Stimulated activated naive B cell treated with anti-CD40 and anti-IgM and Interleukin-4, amounts not matched to agents 10 μg/mL and 1 μg/mL and 100 μg/mL, for 72 hours (primary cell): Measurements from ENCODE around the gene NUMBL.

ENCODE experiments used
- ATAC-seq, 2 donors: fragments of 150-1000 bp; cut with Tn5 transposase; replicated peaks; 2 replicates each; pipeline ENCODE4 v1.10.0; 2021; ENCODE audit warnings: moderate library complexity in 1 of 2
- DNase-seq: peaks from one replicate; pipeline ENCODE4 v3.0.0; 2021
- H3K27ac Mint-ChIP-seq: one replicate; pipeline ENCODE4 v1.8.0; 2022; ENCODE audit warnings: mild to moderate bottlenecking, mixed read lengths
- H3K27me3 Mint-ChIP-seq, 2 donors: one replicate each; pipeline ENCODE4 v1.8.0; 2022; ENCODE audit warnings: mixed read lengths in 2 of 2
- H3K36me3 Mint-ChIP-seq, 2 donors: one replicate each; pipeline ENCODE4 v1.8.0; 2022; ENCODE audit warnings: mixed read lengths in 2 of 2, mild to moderate bottlenecking in 1 of 2
- H3K4me1 Mint-ChIP-seq, 2 donors: one replicate each; pipeline ENCODE4 v1.8.0; 2022; ENCODE audit warnings: mixed read lengths in 2 of 2, mild to moderate bottlenecking in 1 of 2
- H3K4me3 Mint-ChIP-seq, 2 donors: one replicate each; pipeline ENCODE4 v1.8.0; 2022; ENCODE audit warnings: mild to moderate bottlenecking in 2 of 2, mixed read lengths in 2 of 2, moderate library complexity in 1 of 2
- H3K9me3 Mint-ChIP-seq, 2 donors: one replicate each; pipeline ENCODE4 v1.8.0; 2022; ENCODE audit warnings: mixed read lengths in 2 of 2, mild to moderate bottlenecking in 1 of 2

Gene NUMBL

GRCh38 chr19:40705362-40705651 is 14.9 kb upstream of the NUMBL start:
- peaks cover 52 to 67% of the 10 kb centered on the region in 2 donors for H3K36me3 Mint-ChIP-seq
- no peak overlapping the region for H3K27ac Mint-ChIP-seq

GRCh38 chr19:40704491-40705361 is 14.3 kb upstream of the NUMBL start:
- H3K9me3 Mint-ChIP-seq, result no peaks in the 10 kb centered on the region
- no peaks in the 10 kb centered on the region for H3K4me1 Mint-ChIP-seq
- no peaks in the 10 kb centered on the region for H3K27me3 Mint-ChIP-seq
- H3K27ac Mint-ChIP-seq, result no peak overlapping the region
- ATAC-seq, result no peak
- DNase-seq, result no peak
- H3K4me3 Mint-ChIP-seq, result no peak overlapping the region
- peaks cover 50 to 61% of the 10 kb centered on the region in 2 donors for H3K36me3 Mint-ChIP-seq

More at GRCh38 chr19:40705362-40705651, 14.9 kb upstream of the NUMBL start:
- no peaks in the 10 kb centered on the region for H3K9me3 Mint-ChIP-seq
- H3K4me3 Mint-ChIP-seq, result no peak overlapping the region
- DNase-seq (no peak), ATAC-seq (no peak)
- no peaks in the 10 kb centered on the region for H3K4me1 Mint-ChIP-seq
- no peaks in the 10 kb centered on the region for H3K27me3 Mint-ChIP-seq

GRCh38 chr19:40703029-40703755 is 12.7 kb upstream of the NUMBL start:
- ATAC-seq (no peak), DNase-seq (no peak)
- Mint-ChIP-seq H3K27ac (no peak overlapping the region), H3K36me3 (peaks cover 48 to 59% of the 10 kb centered on the region in 2 donors), H3K27me3 (no peaks in the 10 kb centered on the region), H3K4me3 (no peak overlapping the region), H3K9me3 (no peaks in the 10 kb centered on the region), H3K4me1 (no peaks in the 10 kb centered on the region)

GRCh38 chr19:40702337-40703012 is 12.0 kb upstream of the NUMBL start:
- Mint-ChIP-seq H3K4me1 (no peaks in the 10 kb centered on the region), H3K27ac (no peak overlapping the region), H3K9me3 (no peaks in the 10 kb centered on the region), H3K36me3 (peaks cover 45 to 59% of the 10 kb centered on the region in 2 donors), H3K27me3 (no peaks in the 10 kb centered on the region), H3K4me3 (no peak overlapping the region)
- ATAC-seq, result no peak
- DNase-seq, result no peak

GRCh38 chr19:40701758-40702157 is 11.3 kb upstream of the NUMBL start:
- Mint-ChIP-seq H3K36me3 (peaks cover 42 to 63% of the 10 kb centered on the region in 2 donors), H3K27me3 (no peaks in the 10 kb centered on the region), H3K27ac (no peak overlapping the region), H3K4me3 (no peak overlapping the region), H3K4me1 (no peaks in the 10 kb centered on the region), H3K9me3 (no peaks in the 10 kb centered on the region)
- DNase-seq, result no peak
- ATAC-seq, result no peak

GRCh38 chr19:40700083-40700482 is 9.6 kb upstream of the NUMBL start:
- Mint-ChIP-seq H3K4me3 (no peak overlapping the region), H3K4me1 (no peaks in the 10 kb centered on the region), H3K36me3 (peaks cover 40 to 64% of the 10 kb centered on the region in 2 donors), H3K27ac (no peak overlapping the region), H3K9me3 (no peaks in the 10 kb centered on the region), H3K27me3 (no peaks in the 10 kb centered on the region)
- ATAC-seq (no peak), DNase-seq (no peak)

GRCh38 chr19:40697007-40697406 is 6.6 kb upstream of the NUMBL start:
- H3K36me3 Mint-ChIP-seq, result peaks cover 32 to 57% of the 10 kb centered on the region in 2 donors

GRCh38 chr19:40695881-40696280 is 5.4 kb upstream of the NUMBL start:
- H3K36me3 Mint-ChIP-seq, result peaks cover 24 to 52% of the 10 kb centered on the region in 2 donors
- no peaks in the 10 kb centered on the region for H3K9me3 Mint-ChIP-seq
- DNase-seq (no peak), ATAC-seq (no peak)
- no peak overlapping the region for H3K27ac Mint-ChIP-seq
- H3K4me1 Mint-ChIP-seq, result peaks cover 10 to 17% of the 10 kb centered on the region in 2 donors
- H3K27me3 Mint-ChIP-seq, result no peaks in the 10 kb centered on the region
- H3K4me3 Mint-ChIP-seq, result no peak overlapping the region

More at GRCh38 chr19:40697007-40697406, 6.6 kb upstream of the NUMBL start:
- Mint-ChIP-seq H3K9me3 (no peaks in the 10 kb centered on the region), H3K27me3 (no peaks in the 10 kb centered on the region), H3K27ac (peak overlapping the region; percentile 20), H3K4me1 (peaks cover 6 to 7% of the 10 kb centered on the region in 2 donors), H3K4me3 (no peak overlapping the region)
- no peak for ATAC-seq
- DNase-seq, result no peak

GRCh38 chr19:40693896-40694295 is 3.4 kb upstream of the NUMBL start:
- H3K9me3 Mint-ChIP-seq, result no peaks in the 10 kb centered on the region
- H3K36me3 Mint-ChIP-seq, result peaks cover 12 to 44% of the 10 kb centered on the region in 2 donors
- peak overlapping the region; percentile 65 for H3K27ac Mint-ChIP-seq
- no peaks in the 10 kb centered on the region for H3K27me3 Mint-ChIP-seq
- ATAC-seq (no peak), DNase-seq (no peak)
- no peak overlapping the region for H3K4me3 Mint-ChIP-seq
- H3K4me1 Mint-ChIP-seq, result peaks cover 12 to 17% of the 10 kb centered on the region in 2 donors

- Mint-ChIP-seq H3K9me3 (no peaks in the 10 kb centered on the region), H3K4me1 (peaks cover 12 to 17% of the 10 kb centered on the region in 2 donors), H3K4me3 (no peak overlapping the region), H3K27me3 (no peaks in the 10 kb centered on the region), H3K27ac (no peak overlapping the region), H3K36me3 (peaks cover 12 to 41% of the 10 kb centered on the region in 2 donors)
- ATAC-seq (no peak), DNase-seq (no peak)
Observed at GRCh38 chr19:40693150-40693788, 2.8 kb upstream of the NUMBL start.

GRCh38 chr19:40692212-40692551 is 1.7 kb upstream of the NUMBL start:
- no peak overlapping the region for H3K27ac Mint-ChIP-seq
- ATAC-seq (no peak), DNase-seq (no peak)
- H3K36me3 Mint-ChIP-seq, result peaks cover 12 to 38% of the 10 kb centered on the region in 2 donors
- H3K4me3 Mint-ChIP-seq, result no peak overlapping the region
- H3K4me1 Mint-ChIP-seq, result peaks cover 12 to 17% of the 10 kb centered on the region in 2 donors
- no peaks in the 10 kb centered on the region for H3K27me3 Mint-ChIP-seq
- no peaks in the 10 kb centered on the region for H3K9me3 Mint-ChIP-seq

GRCh38 chr19:40691421-40692211 is 1.2 kb upstream of the NUMBL start:
- Mint-ChIP-seq H3K4me3 (peak overlapping the region in 1 of 2 donors; percentile 37), H3K27me3 (no peaks in the 10 kb centered on the region), H3K4me1 (peaks cover 12 to 17% of the 10 kb centered on the region in 2 donors), H3K9me3 (no peaks in the 10 kb centered on the region), H3K27ac (peak overlapping the region; percentile 98), H3K36me3 (peaks cover 12 to 32% of the 10 kb centered on the region in 2 donors)
- ATAC-seq (no peak), DNase-seq (no peak)

GRCh38 chr19:40690693-40691420 is 406 bp upstream of the NUMBL start:
- peaks cover 15 to 30% of the 10 kb centered on the region in 2 donors for H3K36me3 Mint-ChIP-seq
- H3K9me3 Mint-ChIP-seq, result no peaks in the 10 kb centered on the region
- DNase-seq (peak; percentile 80), ATAC-seq (peak; percentile 75 to 79)
- peaks cover 15 to 17% of the 10 kb centered on the region in 2 donors for H3K4me1 Mint-ChIP-seq
- peak overlapping the region; percentile 98 for H3K27ac Mint-ChIP-seq
- H3K27me3 Mint-ChIP-seq, result no peaks in the 10 kb centered on the region
- peak overlapping the region in 1 of 2 donors; percentile 94 for H3K4me3 Mint-ChIP-seq
